Endodermal cell (in vitro differentiated cells): Measurements from ENCODE around the gene ID3. TPM values are rescaled to one million over a fixed set of nuclear protein-coding genes. Genes with fewer than 3 reads are reported as not detected.

Source experiments
- DNase-seq: peaks from one replicate; pipeline ENCODE4 v3.0.0-alpha.2; 2017
- H3K27ac ChIP-seq: 2 replicates; pipeline ENCODE4 v1.5.1; 2013; ENCODE audit warnings: mild to moderate bottlenecking, low read depth, low read length, moderate library complexity
- H3K27me3 ChIP-seq: 2 replicates; pipeline ENCODE4 v1.6.1; 2013; ENCODE audit warnings: mild to moderate bottlenecking, low read length, moderate library complexity; ENCODE audit not compliant: insufficient read depth, control insufficient read depth, poor library complexity, severe bottlenecking
- H3K36me3 ChIP-seq: 2 replicates; pipeline ENCODE4 v1.7.0; 2013; ENCODE audit warnings: mild to moderate bottlenecking, low read length, moderate library complexity; ENCODE audit not compliant: control insufficient read depth, insufficient read depth
- H3K4me1 ChIP-seq: one replicate; pipeline ENCODE4 v1.7.0; 2013; ENCODE audit warnings: low read length; ENCODE audit not compliant: control insufficient read depth, insufficient read depth
- H3K4me3 ChIP-seq: 2 replicates; pipeline ENCODE4 v1.5.1; 2013; ENCODE audit warnings: mild to moderate bottlenecking, low read length, moderate library complexity
- H3K9ac ChIP-seq: 2 replicates; pipeline ENCODE4 v1.6.1; 2013; ENCODE audit warnings: mild to moderate bottlenecking, low read length, moderate library complexity; ENCODE audit not compliant: poor library complexity, severe bottlenecking; ENCODE audit errors: extremely low read depth
- H3K9me3 ChIP-seq: 2 replicates; pipeline ENCODE4 v1.6.1; 2013; ENCODE audit warnings: mild to moderate bottlenecking, low read length, moderate library complexity; ENCODE audit not compliant: control insufficient read depth
- H3K27ac Mint-ChIP-seq: 2 replicates; pipeline ENCODE4 v1.8.0; 2020; ENCODE audit warnings: mixed read lengths
- H3K27me3 Mint-ChIP-seq: 2 replicates; pipeline ENCODE4 v1.8.0; 2021; ENCODE audit warnings: mild to moderate bottlenecking, mixed read lengths; ENCODE audit not compliant: insufficient read depth
- H3K36me3 Mint-ChIP-seq: 2 replicates; pipeline ENCODE4 v1.8.0; 2020; ENCODE audit warnings: low read depth, mixed read lengths
- H3K4me1 Mint-ChIP-seq: 2 replicates; pipeline ENCODE4 v1.8.0; 2020; ENCODE audit warnings: mixed read lengths
- H3K4me3 Mint-ChIP-seq: 2 replicates; pipeline ENCODE4 v1.8.0; 2020; ENCODE audit warnings: mild to moderate bottlenecking, moderate library complexity, mixed read lengths
- H3K9me3 Mint-ChIP-seq: 2 replicates; pipeline ENCODE4 v1.8.0; 2020; ENCODE audit warnings: mild to moderate bottlenecking, mixed read lengths
- CTCF ChIP-seq: fragments of 200-600 bp; sonication (generic); conservative IDR thresholded peaks from 2 replicates; pipeline ENCODE4 v1.5.0; 2021; ENCODE audit warnings: antibody characterized with exemption, mild to moderate bottlenecking
- WGBS, 2 experiments: methylation state at CpG; one replicate each; pipeline versions ENCODE4 v1.1.5 to v1.1.7; 2013; ENCODE audit warnings: missing lambda C conversion rate in 2 of 2, mixed read lengths in 1 of 2; ENCODE audit not compliant: insufficient coverage in 1 of 2, insufficient read length in 1 of 2; 5-methylcytosine and 5-hydroxymethylcytosine counted together
- total RNA-seq, 2 donors: library from RNA; stranded (reverse); fragmentation: NEBNext Ultra II Directional in 1 of 2; extraction: Animal tissue kit (Norgen Biotek cat#: 25700) in 1 of 2; gene quantifications; 2 replicates in 1 of 2; 3 replicates in 1 of 2; pipeline ENCODE4 v1.2.1, GENCODE V29; 2021

Gene ID3
- total RNA-seq, 2 donors from 2014 or later = 281 to 338 TPM

- no peak for DNase-seq
- H3K4me1 ChIP-seq = no peaks in the 10 kb centered on the region
- WGBS, 2 experiments = 93 to 100% methylated on average over 2 to 4 of the region's 4 CpGs
- H3K4me1 Mint-ChIP-seq = peaks cover 18% of the 10 kb centered on the region
- no peaks in the 10 kb centered on the region for H3K9me3 Mint-ChIP-seq
- no peak overlapping the region for H3K4me3 ChIP-seq
- no peak overlapping the region for H3K27ac ChIP-seq
- no peaks in the 10 kb centered on the region for H3K36me3 Mint-ChIP-seq
- H3K4me3 Mint-ChIP-seq = no peak overlapping the region
- H3K36me3 ChIP-seq = no peaks in the 10 kb centered on the region
- no peaks in the 10 kb centered on the region for H3K27me3 ChIP-seq
- H3K9ac ChIP-seq = no peak overlapping the region
- no peaks in the 10 kb centered on the region for H3K9me3 ChIP-seq
- H3K27ac Mint-ChIP-seq = no peak overlapping the region
- no peak for TF ChIP-seq CTCF
- H3K27me3 Mint-ChIP-seq = no peaks in the 10 kb centered on the region
Observed at GRCh38 chr1:23582820-23583219, 23.5 kb upstream of the ID3 start.

- H3K4me3 ChIP-seq = no peak overlapping the region
- no peaks in the 10 kb centered on the region for H3K36me3 ChIP-seq
- no peak overlapping the region for H3K4me3 Mint-ChIP-seq
- no peak for DNase-seq
- no peaks in the 10 kb centered on the region for H3K27me3 Mint-ChIP-seq
- H3K27ac Mint-ChIP-seq = no peak overlapping the region
- 88 to 96% methylated on average over 4 to 8 of the region's 8 CpGs for WGBS, 2 experiments
- H3K9me3 ChIP-seq = no peaks in the 10 kb centered on the region
- H3K27ac ChIP-seq = peak overlapping the region; percentile 53
- peaks cover 24% of the 10 kb centered on the region for H3K4me1 Mint-ChIP-seq
- H3K9me3 Mint-ChIP-seq = no peaks in the 10 kb centered on the region
- no peak overlapping the region for H3K9ac ChIP-seq
- no peak for TF ChIP-seq CTCF
- H3K36me3 Mint-ChIP-seq = no peaks in the 10 kb centered on the region
- no peaks in the 10 kb centered on the region for H3K4me1 ChIP-seq
- H3K27me3 ChIP-seq = no peaks in the 10 kb centered on the region
Observed at GRCh38 chr1:23581219-23581618, 21.9 kb upstream of the ID3 start.

GRCh38 chr1:23578997-23579363 is 19.7 kb upstream of the ID3 start:
- no peak overlapping the region for H3K4me3 Mint-ChIP-seq
- no peaks in the 10 kb centered on the region for H3K36me3 ChIP-seq
- no peaks in the 10 kb centered on the region for H3K27me3 Mint-ChIP-seq
- TF ChIP-seq CTCF = no peak
- no peaks in the 10 kb centered on the region for H3K9me3 Mint-ChIP-seq
- no peak overlapping the region for H3K4me3 ChIP-seq
- no peak overlapping the region for H3K9ac ChIP-seq
- no peaks in the 10 kb centered on the region for H3K4me1 ChIP-seq
- H3K27me3 ChIP-seq = no peaks in the 10 kb centered on the region
- no peaks in the 10 kb centered on the region for H3K36me3 Mint-ChIP-seq
- peaks cover 31% of the 10 kb centered on the region for H3K4me1 Mint-ChIP-seq
- H3K27ac Mint-ChIP-seq = no peak overlapping the region
- no peak for DNase-seq
- no peak overlapping the region for H3K27ac ChIP-seq
- 89 to 90% methylated on average over 5 to 6 of the region's 6 CpGs for WGBS, 2 experiments
- H3K9me3 ChIP-seq = no peaks in the 10 kb centered on the region
